ENCODE measurements around the gene SLC25A3. TPM values are rescaled to one million over a fixed set of nuclear protein-coding genes. Genes with fewer than 3 reads are reported as not detected.
A peak's percentile ranks its signal among the peaks of the same experiment; 100 is the strongest.

SLC25A3 gene
- total RNA-seq, 1 donor from 2014 or later: 671 TPM

- H3K4me3 ChIP-seq (ENCODE audit: low read depth, low read length): no peak overlapping the region
- no peak for DNase-seq (ENCODE audit: low read depth)
- no peak for TF ChIP-seq CTCF (conservative IDR thresholded peaks at IDR 0.05; ENCODE audit: low read depth, low read length)
These were observed 13.7 kb upstream of the SLC25A3 start for GRCh38 chr12:98579835-98580234.

- no peak overlapping the region for H3K4me3 ChIP-seq (ENCODE audit: low read depth, low read length)
- DNase-seq (ENCODE audit: low read depth): no peak
- no peak for TF ChIP-seq CTCF (conservative IDR thresholded peaks at IDR 0.05; ENCODE audit: low read depth, low read length)
These were observed 12.8 kb upstream of the SLC25A3 start for GRCh38 chr12:98580695-98581094.

GRCh38 chr12:98581101-98581500 lies 12.4 kb upstream of the SLC25A3 start:
- DNase-seq (ENCODE audit: low read depth): no peak
- no peak overlapping the region for H3K4me3 ChIP-seq (ENCODE audit: low read depth, low read length)
- TF ChIP-seq CTCF (conservative IDR thresholded peaks at IDR 0.05; ENCODE audit: low read depth, low read length): no peak

- DNase-seq (ENCODE audit: low read depth): no peak
- no peak overlapping the region for H3K4me3 ChIP-seq (ENCODE audit: low read depth, low read length)
- no peak for TF ChIP-seq CTCF (conservative IDR thresholded peaks at IDR 0.05; ENCODE audit: low read depth, low read length)
These were observed 11.4 kb upstream of the SLC25A3 start for GRCh38 chr12:98582093-98582492.

- no peak overlapping the region for H3K4me3 ChIP-seq (ENCODE audit: low read depth, low read length)
- no peak for DNase-seq (ENCODE audit: low read depth)
- no peak for TF ChIP-seq CTCF (conservative IDR thresholded peaks at IDR 0.05; ENCODE audit: low read depth, low read length)
These were observed 6.4 kb upstream of the SLC25A3 start for GRCh38 chr12:98587084-98587483.

GRCh38 chr12:98591209-98591608 lies 2.3 kb upstream of the SLC25A3 start:
- TF ChIP-seq CTCF (conservative IDR thresholded peaks at IDR 0.05; ENCODE audit: low read depth, low read length): peak; percentile 17
- DNase-seq (ENCODE audit: low read depth): no peak
- no peak overlapping the region for H3K4me3 ChIP-seq (ENCODE audit: low read depth, low read length)

- TF ChIP-seq CTCF (conservative IDR thresholded peaks at IDR 0.05; ENCODE audit: low read depth, low read length): no peak
- H3K4me3 ChIP-seq (ENCODE audit: low read depth, low read length): peak overlapping the region; percentile 98
- no peak for DNase-seq (ENCODE audit: low read depth)
These were observed 612 bp upstream of the SLC25A3 start for GRCh38 chr12:98592825-98593322.
